Stimulated activated CD4-positive, alpha-beta T cell treated with anti-CD3 and anti-CD28 coated beads, Interleukin-4, amount 100 ng/mL, for 1 hour (primary cell): ENCODE measurements around the gene IP6K1.
"Not testable (repeated sequence)": the region's sequence is repeated elsewhere in the genome, so short reads cannot be mapped to it uniquely, and the experiment has no call there.

Experiments used
- DNase-seq: peaks from one replicate; pipeline ENCODE4 v3.0.0-alpha.2; 2020

The IP6K1 gene

GRCh38 chr3:49786357-49787181 is at the start of gene IP6K1:
Gene IP6K1, minus strand, starts transcription at chr3:49786542. Its CDS starts 38,502 bp downstream, at chr3:49748040.
- DNase-seq: peak; percentile 99

- DNase-seq: no peak
These were observed 45.0 kb upstream of the IP6K1 start for GRCh38 chr3:49831341-49831740.

GRCh38 chr3:49826016-49826415 is 39.7 kb upstream of the IP6K1 start:
- no peak for DNase-seq

GRCh38 chr3:49823131-49823530 is 36.8 kb upstream of the IP6K1 start:
- not testable (repeated sequence) for DNase-seq

- peak; percentile 29 for DNase-seq
These were observed 27.3 kb upstream of the IP6K1 start, which contains the start of gene UBA7 for GRCh38 chr3:49813497-49814174. Gene UBA7, minus strand, starts transcription at chr3:49813953. Its CDS starts 166 bp downstream, at chr3:49813787.

GRCh38 chr3:49812916-49813496 is 26.7 kb upstream of the IP6K1 start:
- DNase-seq: no peak

- DNase-seq: no peak
These were observed 21.2 kb upstream of the IP6K1 start for GRCh38 chr3:49807431-49808114.

GRCh38 chr3:49806850-49807249 is 20.5 kb upstream of the IP6K1 start:
- no peak for DNase-seq

GRCh38 chr3:49805897-49806701 is 19.8 kb upstream of the IP6K1 start:
- peak; percentile 10 for DNase-seq

- no peak for DNase-seq
These were observed 19.0 kb upstream of the IP6K1 start for GRCh38 chr3:49805367-49805782.

GRCh38 chr3:49804141-49805041 is 18.0 kb upstream of the IP6K1 start:
- no peak for DNase-seq

- DNase-seq: peak; percentile 50
These were observed 17.3 kb upstream of the IP6K1 start for GRCh38 chr3:49803465-49804140.

- peak; percentile 86 for DNase-seq
These were observed 16.6 kb upstream of the IP6K1 start, which contains the start of gene INKA1 for GRCh38 chr3:49802719-49803464. Gene INKA1, plus strand, starts transcription at chr3:49803261. Its CDS starts 132 bp downstream, at chr3:49803393.

GRCh38 chr3:49801160-49801559 is 14.8 kb upstream of the IP6K1 start:
- no peak for DNase-seq

- DNase-seq: no peak
These were observed 13.4 kb upstream of the IP6K1 start, which contains the start of gene CDHR4 for GRCh38 chr3:49799761-49800160. Gene CDHR4, minus strand, starts transcription at chr3:49799873. Its CDS starts 61 bp downstream, at chr3:49799812.

GRCh38 chr3:49799105-49799504 is 12.8 kb upstream of the IP6K1 start:
- DNase-seq: no peak

- no peak for DNase-seq
These were observed 8.9 kb upstream of the IP6K1 start for GRCh38 chr3:49794926-49795905.

GRCh38 chr3:49794431-49794830 is 8.1 kb upstream of the IP6K1 start:
- DNase-seq: no peak
